DMS53 (cell line): ENCODE data around the gene C4BPA.

ENCODE experiments used
- DNase-seq: peaks from one replicate; lab custom pipeline; 2025; lab: John Stamatoyannopoulos, UW

Gene C4BPA

DNA sequence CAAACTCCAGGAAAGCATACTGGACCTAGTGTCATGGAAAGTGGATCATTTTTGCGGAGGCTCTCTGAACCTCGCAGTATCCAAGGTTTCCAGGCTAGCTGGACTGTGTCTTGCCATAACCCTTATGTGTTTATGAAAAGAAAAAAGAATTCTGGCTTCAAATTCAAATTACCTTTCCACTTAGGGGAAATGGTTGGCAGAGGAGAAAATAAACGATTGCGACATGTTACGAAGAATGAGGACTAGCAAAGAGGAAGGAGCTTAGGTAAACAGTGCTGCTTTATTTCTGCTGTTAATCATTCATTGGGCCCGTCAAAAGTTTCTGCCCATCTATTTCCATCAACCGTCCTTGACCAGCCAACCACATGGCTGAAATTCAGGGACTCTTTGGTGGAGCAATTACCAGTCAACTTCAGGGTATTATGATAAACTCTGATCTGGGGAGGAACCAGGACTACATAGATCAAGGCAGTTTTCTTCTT lies at the start of gene C4BPA:
TSS of gene C4BPA (plus strand) at position 342 of the 482 bp plus-strand sequence. CDS start 8,793 bp downstream, outside the sequence.
- peak; percentile 34 for DNase-seq

DNA sequence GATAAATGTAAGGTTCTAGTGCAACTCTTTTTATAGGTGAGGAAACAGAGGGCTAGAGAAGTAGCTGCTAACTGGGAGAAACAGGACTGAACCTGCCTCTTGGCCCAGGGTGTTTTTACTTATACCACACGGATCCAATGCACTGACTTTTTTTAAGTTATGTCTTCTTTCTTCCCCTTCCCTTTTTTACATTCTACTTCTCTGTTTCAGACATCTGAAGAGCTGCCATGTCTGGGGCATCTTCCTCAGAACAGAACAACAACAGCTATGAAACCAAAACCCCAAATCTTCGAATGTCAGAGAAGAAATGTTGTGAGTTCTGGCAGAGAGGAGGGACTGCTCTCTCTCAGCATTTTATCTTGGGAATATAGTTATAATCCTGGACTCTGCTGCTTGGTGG lies 49.5 kb upstream of the C4BPA start:
- no peak for DNase-seq

DNA sequence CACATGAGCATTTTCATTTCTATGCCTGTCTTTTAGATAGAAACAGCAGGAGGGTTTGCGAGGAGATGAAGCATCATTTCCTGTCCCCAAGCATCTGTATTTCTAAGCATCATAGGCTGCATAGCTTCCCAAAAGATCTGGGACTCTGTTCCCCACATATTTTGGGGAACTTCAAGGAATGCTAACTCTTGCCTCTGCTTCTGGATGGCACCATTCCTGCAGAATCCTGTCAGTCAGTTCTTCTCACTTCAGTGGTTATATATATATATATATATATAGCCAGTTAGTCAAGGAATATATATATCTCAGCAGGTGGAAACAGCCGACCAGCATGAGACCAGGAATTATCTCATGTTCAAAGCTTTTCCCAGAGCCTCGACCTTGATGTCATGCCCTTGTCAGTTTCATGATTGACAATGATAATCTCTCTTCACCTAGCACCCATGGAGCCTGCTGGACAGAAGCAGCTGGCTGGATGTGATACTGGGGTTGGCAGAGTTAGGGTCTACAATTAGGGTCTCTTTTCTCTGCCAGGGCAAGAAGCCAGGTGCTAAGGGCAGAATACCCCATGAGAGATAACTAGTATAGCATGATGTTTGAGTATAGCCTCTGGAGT lies 48.5 kb upstream of the C4BPA start:
- DNase-seq: no peak

DNA sequence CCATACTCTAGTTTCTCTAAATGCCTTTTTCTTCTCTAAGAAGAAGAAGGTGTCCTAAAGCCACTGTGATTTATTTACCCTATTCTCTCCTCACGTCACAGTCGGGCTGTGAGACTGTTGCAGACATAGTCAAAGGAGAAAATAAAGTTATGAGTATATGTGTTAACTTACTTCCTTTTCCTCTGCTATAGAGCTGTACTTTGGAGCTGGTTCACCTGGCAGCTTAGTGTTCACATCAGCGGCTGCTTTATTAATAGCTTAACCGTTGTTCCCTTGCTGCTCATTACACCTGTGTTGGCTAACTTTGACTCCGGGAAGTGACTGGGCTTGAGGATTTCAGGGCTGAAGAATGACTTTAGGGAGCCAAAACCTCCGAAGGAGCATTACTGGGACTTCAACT lies 47.4 kb upstream of the C4BPA start:
- no peak for DNase-seq

DNA sequence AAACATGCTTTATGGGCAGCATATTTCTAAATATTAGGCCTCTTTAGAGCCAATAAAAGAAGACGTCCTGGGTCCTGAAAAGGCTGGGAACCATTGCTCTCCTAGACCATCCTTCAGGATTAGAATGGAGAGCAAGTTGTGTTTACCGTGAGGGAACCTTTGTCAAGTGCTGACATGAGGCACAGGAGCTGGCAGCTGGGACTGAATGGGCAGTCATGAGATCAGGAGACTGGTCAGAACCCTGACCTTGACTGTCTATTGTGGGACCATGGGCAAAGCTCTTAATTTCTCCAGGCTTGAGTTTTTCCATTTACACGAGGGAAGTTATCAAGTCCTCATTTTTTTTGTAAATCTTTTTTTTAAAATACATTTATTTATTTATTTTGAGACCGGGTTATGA lies 45.8 kb upstream of the C4BPA start:
- DNase-seq: no peak

DNA sequence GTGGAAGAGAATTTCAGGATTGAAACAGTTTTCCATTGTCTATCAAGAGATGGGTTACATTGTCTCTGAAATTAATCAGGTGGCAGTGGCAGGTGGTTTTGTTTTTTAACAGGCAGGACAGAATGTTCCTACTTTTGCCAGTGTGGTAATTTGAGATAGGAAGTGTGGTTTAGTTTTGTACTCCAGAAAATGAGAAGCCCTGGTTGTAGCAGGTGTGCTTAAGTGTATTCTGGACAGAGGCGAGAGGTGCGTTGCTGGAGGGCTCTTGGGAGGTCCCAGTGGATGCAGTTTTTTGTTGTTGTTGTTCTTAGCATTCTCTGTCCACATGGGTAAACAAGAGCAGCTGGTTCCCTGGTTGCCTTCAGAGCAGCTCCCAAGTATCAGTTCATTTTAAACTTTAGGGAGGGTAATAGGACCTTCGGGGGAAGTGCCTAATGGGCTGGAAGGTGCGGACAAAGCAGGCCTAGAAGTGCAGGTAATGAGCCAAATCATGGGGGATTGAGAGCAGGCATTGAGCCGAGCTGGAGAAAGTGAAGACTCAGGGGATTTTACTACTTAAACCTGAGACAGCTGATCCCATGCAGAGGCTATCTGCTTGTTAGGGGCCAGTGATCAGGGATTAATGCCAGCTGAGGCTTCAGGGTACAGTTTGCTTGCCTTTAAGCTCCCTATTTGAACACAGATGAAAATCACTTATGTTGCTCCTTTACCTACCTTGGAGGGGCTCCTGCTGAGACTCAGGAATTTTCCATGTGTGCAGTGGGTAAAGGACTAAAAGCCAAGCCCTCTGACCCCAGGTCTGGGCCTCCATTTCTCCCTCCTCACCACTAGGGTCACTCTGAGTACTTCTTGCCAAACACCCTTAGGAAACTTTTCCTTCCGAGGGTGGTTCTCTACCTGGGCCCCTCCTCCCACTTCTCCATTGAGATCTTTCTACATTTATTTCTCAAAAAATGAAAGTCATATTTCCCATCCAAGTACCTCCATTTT lies 44.9 kb upstream of the C4BPA start:
- DNase-seq: peak; percentile 30

DNA sequence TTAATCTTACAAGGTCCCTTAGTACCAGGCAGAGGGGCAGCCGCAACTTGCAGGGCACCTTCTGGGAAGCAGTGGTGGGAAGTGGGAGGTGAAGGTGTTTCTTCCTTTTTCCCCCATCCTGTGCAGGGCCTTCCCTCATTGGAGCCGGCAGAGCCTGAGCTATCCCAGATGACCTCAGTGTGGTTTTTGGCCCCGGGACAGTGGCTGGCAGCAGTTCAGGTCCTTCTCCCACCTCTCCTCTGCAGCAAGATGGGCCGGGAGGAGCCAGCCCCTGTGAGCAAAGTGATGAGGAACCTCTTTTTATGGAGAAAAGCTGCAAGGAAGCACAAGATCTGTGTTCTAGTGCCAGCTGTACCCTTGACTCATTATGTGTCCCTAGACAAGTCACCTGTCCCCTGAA lies 44.2 kb upstream of the C4BPA start:
- no peak for DNase-seq

DNA sequence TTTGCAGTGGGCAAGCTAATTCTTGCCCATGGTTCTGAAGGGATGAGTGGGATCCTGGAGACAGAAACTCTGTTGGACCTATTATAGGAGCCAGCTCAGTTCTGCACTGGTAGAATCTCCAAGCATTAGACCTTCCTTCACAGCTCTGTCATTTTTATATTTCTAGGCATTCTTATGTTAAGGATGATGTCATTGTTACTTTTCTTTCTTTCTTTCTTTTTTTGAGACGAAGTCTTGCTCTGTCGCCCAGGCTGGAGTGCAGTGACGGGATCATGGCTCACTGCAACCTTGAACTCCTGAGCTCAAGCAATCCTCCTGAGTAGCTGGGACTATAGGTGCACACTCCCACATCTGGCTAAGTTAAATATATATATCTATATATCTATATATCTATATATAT lies 43.4 kb upstream of the C4BPA start:
- no peak for DNase-seq

DNA sequence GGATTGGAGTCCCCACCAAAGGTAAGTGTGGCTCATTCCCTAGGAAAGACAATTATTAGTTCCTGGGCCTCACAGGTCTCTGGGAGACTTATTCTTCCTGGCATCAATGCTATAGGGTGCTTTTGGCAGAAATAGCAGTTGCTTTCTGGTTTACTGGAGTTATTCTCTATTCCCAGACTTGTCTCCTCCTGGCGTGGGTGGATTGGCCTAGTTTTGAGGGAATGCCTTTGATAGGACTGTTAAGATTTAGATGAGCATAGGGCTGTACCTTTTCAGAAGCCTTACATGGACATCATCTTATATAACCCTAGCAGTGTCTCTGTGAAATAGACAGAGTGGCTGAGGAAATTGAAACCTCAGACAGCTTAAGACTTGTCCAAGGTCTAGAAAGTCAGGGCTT lies 42.0 kb upstream of the C4BPA start:
- DNase-seq: no peak

DNA sequence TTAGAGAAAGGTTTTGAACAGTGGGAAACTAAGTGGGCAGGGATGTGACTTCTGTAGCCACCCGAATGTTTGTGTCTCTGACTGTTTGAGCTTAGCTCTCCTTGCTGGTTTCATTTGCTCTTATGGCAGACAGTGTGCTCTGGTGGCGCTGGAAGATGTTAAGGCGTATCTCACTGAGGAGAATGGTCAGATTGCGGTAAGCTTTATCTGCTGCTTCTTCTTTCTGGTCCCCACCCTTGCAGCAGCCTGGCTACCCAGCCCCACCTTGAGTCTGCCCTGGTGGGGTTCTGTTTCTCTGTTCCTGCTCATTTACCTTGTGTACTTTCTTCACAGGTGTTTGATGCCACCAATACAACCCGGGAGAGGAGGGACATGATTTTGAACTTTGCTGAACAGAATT lies 41.0 kb upstream of the C4BPA start:
- DNase-seq: no peak

DNA sequence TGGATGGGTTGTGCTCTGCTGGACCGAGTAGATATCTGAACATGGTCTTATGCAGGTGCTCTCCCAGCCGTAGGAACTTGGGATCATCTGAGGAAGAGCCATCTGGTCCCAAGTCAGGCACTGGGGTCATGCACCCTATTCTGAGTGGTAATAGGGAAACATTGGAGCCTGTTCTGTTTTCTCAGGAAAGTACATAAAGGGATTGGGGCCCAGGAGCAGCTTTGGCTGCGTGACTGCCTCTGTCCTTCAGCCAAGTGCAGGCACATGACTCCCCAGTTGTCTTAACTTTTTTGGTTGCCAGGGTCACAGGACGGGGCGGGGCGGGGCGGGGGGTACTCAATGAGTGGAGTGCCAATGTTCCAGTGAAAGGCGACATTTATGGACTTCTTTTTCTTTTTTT lies 39.5 kb upstream of the C4BPA start:
- DNase-seq: no peak

DNA sequence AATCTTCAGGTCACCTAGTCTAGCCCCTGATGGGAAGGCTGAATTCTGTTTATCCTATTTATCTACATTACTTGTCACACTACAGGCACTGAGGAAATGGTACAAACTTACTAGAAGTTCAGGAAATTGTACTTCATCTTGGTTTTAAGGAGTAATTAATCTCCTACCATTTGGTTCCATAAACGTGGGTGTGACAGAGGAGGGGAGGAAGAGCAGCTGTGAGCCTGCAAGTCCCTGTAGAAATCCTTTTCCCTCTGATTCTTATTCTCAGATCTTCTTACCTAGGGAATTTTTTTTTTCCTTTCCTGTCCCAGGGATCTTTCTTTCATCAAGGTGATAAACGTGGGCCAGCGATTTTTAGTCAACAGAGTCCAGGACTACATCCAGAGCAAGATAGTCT lies 36.8 kb upstream of the C4BPA start:
- no peak for DNase-seq

DNA sequence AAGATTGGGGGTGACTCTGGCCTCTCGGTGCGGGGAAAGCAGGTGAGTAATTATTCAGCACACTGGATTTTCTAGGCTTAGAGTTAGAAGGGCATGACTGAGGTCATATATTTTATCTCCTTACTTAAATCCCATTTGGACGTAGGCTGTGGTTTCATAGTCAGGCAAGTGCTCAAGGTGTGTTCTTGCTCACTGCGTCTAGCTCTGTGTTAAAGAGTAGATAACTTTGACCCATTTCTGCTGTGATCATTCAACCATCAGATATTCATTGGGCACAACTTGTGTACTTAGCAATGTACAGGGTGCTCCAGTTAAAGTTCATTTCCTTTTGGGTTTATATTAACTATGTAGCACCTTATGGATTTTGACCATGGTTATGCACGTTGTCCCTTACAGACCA lies 36.4 kb upstream of the C4BPA start:
- DNase-seq: no peak

DNA sequence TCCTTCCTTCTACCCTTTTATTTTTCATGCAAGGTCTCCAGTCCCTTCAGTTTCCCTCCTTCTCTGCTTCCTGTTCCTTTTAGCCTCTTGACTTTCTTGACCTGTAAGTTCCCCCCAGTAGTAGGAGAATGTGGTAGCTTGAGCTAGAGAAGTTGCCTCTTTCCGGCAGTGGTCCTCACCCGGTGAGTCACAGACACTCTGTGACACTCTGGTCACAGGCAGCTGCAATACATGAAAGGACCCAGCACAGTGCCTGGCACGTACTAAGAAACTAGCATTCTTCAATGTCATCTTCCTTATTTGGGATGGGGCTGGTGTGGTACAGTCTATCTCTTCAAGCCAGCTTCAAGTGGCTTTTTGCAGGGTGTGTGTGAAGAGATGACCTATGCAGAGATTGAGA lies 35.0 kb upstream of the C4BPA start:
- DNase-seq: peak; percentile 18

DNA sequence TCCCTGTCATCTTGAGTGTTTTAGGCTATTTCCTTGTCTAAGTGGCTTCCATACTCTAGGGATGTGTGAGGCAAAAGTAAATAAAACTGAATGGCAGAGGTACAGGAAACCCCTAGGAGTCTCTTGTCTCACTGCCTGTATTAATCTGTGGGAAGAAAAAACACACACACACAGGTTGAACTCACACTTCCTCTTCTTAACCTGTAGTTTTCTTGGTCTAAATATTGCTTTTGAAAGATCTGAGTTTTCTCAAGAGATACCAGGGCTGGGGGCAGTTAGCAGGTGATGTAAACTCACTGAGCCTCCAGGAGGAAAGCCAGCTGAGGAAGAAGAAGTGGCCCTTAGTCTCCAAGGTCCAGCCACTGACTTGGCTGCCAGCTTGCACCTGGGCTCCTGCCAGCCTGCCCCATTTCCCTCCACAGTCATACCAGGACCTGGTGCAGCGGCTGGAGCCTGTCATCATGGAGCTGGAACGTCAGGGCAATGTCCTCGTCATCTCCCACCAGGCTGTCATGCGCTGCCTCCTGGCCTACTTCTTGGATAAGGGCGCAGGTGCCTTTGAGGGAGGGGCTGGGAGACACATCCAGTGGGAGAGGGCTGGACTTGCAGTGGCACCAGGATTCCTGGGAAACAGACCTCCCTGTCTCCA lies 34.1 kb upstream of the C4BPA start:
- DNase-seq: no peak

DNA sequence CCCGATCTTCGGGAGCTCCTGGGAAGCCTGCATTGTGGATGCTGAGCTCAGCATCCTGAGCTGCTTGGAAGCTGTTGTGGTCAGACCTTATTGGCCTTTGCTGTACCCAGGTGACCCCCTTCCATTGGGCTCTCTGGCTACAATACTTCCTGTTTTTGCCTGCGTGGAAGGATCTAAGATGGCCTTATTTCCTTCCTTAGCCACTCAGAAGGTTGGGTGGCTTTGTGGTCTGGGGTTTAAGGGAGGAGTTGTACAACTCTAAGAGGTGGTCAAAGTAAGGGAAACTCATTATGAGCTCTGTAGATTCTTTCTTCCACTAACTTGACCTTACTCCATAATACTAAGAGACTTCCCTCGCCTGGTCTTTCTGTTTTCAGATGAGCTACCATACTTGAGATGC lies 33.2 kb upstream of the C4BPA start:
- DNase-seq: no peak

DNA sequence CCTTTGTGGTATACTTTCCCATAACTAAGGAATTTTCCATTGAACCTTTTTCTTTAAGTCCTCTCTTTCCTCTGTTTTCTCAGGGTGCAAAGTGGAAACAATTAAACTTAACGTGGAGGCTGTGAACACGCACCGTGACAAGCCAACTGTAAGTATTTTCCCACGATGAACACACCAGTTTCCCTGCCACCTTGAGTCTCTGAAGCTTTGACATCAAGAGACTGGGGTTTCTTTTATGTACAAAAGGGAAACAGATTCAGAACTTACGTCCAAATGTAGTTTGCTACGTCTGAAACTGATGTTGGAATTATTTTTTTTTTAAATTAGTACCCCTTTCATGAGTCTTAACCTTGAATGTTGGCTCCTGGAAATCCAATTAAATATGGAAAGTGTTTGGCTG lies 32.6 kb upstream of the C4BPA start:
- no peak for DNase-seq

DNA sequence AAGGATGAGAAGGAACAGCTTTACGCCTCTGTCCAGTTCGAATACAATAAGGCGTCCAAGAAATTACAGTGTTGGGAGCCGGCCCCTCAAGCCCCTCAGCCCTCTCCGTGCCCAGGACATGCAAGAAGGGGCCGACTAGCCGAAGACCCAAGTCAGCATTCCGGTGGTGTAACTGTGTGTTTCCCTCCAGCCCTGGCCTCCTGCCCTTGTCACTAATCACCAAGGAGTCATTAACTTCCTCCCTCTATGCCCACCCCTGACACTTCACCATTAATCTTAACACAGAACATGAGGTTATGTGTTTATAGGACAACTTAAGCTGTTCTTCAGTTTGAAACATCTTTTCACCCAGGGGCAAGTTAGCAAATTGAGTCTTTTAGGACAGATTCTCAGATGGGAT lies 31.8 kb upstream of the C4BPA start:
- DNase-seq: no peak

DNA sequence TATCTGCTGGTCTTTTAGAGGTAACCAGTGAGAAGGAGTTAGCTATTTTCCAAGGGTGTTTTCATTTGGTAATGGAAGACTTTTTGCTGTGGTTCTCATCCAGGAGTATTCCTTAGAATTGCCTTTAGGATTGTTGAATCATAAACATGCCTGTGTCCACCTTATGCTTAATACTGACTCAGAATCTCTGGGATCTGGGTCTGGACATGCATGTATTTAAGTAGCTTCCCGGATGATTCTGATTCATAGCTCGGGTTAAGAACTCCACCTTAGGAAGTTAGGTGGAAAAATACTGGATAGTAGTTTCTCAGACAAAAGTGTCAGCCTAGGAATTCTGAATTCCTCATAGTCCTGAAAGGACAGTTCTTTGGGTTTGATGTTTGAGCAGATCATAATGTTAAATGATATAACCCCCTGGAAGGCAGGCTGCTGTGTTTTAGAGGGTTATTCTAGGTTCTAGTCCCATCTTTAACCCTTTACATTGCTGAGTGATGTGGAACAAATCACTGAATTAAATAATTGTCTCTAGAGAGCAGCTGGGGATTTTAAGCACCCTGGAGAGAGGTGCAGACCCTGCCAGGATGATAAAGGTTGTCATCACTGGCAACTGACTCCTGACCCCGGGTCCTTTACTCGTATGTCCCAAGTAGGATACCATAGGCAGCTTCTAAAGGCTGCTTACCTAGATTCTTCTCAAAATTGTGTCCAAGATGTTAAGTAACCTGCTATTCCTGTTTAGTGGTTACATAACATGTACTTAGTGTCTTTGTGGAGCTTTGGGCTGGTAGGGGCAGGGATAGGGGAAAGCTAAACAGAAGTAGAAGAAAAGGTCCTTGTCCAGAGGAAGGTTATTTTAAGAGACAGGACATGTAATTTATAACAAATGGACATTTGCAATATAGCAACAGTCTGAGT lies 29.9 kb upstream of the C4BPA start:
- DNase-seq: no peak

DNA sequence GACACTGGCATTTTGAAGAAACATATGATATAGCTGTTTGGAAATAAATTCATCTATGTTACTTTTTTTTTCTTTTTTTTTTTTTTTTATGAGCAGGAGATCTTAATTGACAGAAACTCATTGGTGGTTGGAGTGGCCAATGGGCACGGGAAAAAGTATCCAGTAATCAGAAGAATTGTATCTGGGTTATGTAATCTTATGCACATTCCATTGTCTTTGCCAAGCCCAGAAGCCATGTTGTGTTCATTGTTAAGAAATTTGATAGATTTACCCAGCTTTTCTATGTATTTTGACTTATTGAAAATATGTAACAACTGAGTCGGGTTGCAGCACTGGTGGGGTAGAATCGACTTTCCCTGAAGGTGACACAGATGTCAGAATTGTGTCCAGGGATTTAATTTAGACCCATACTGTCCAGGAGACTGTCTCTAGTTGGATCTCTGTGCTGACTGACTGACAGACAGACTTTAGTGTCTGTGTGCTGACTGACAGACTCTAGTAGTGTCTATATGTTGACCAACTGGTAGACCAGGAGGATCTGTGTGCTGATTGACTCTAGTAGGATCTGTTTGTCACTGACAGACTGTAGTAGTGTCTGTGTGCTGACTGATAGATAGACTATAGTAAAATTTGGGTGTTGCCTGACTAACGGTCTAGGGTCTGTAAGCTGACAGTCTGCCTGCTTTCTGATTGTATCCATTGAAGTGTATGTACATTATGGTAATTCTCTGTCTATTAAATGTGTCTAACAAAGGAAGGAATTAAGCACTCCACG lies 27.7 kb upstream of the C4BPA start:
- no peak for DNase-seq

DNA sequence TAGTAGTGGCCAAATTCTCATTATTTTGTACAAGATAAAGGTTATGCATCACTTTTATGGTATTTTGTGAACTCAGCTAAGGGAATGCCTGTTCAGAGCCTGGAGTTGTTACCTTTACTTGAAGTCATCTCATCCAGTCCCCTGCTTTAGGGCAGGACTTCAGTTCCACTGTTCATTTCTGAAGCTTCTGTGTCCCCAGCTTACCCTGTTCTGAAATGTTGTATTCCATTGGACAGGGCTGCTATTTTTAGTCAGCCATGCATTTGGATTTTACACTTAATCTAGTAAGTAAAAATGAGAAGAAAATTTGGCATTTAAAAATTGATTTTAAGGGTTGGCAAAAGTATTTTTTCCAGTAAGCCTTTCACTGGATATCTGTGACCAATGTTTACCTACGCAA lies 27.0 kb upstream of the C4BPA start:
- DNase-seq: no peak
